Neural progenitor cell (in vitro differentiated cells): ENCODE data around the gene RAB1A. TPM values are rescaled to one million over a fixed set of nuclear protein-coding genes. Genes with fewer than 3 reads are reported as not detected.

ENCODE experiments used
- DNase-seq: peaks from one replicate; pipeline ENCODE4 v3.0.0-alpha.2; 2016; ENCODE audit warnings: low spot score
- H2AFZ ChIP-seq: fragments of 200-600 bp; sonication (generic); replicated peaks from 2 replicates; pipeline ENCODE4 v1.6.1; 2016; ENCODE audit warnings: antibody characterized with exemption
- H3F3A ChIP-seq: fragments of 200-600 bp; sonication (generic); 2 replicates; pipeline ENCODE4 v1.6.1; 2016; ENCODE audit warnings: antibody characterized with exemption, low read depth
- H3K27ac ChIP-seq: fragments of 200-600 bp; sonication (generic); 2 replicates; pipeline ENCODE4 v1.5.1; 2016; ENCODE audit warnings: mild to moderate bottlenecking
- H3K27me3 ChIP-seq: fragments of 200-600 bp; sonication (generic); 2 replicates; pipeline ENCODE4 v1.6.1; 2016; ENCODE audit warnings: mild to moderate bottlenecking, moderate library complexity
- H3K36me3 ChIP-seq: fragments of 200-600 bp; sonication (generic); 2 replicates; pipeline ENCODE4 v1.5.1; 2016
- H3K4me1 ChIP-seq: fragments of 200-600 bp; sonication (generic); 2 replicates; pipeline ENCODE4 v1.6.1; 2016; ENCODE audit warnings: mixed run types
- H3K4me2 ChIP-seq: fragments of 200-600 bp; sonication (generic); 2 replicates; pipeline ENCODE4 v1.6.1; 2016
- H3K4me3 ChIP-seq: fragments of 200-600 bp; sonication (generic); 2 replicates; pipeline ENCODE4 v1.5.1; 2016
- H3K79me2 ChIP-seq: fragments of 200-600 bp; sonication (generic); 2 replicates; pipeline ENCODE4 v1.6.1; 2016; ENCODE audit warnings: low read depth
- H3K9ac ChIP-seq: fragments of 200-600 bp; sonication (generic); 2 replicates; pipeline ENCODE4 v1.6.1; 2016
- H3K9me3 ChIP-seq: fragments of 200-600 bp; sonication (generic); 2 replicates; pipeline ENCODE4 v1.5.1; 2016; ENCODE audit warnings: low read depth
- H4K20me1 ChIP-seq: fragments of 200-600 bp; sonication (generic); 2 replicates; pipeline ENCODE4 v1.6.1; 2016; ENCODE audit warnings: low read depth
- H3K27ac Mint-ChIP-seq: 3 replicates; pipeline ENCODE4 v1.8.0; 2021; ENCODE audit warnings: mixed read lengths
- H3K27me3 Mint-ChIP-seq: 2 replicates; pipeline ENCODE4 v1.8.0; 2022; ENCODE audit warnings: low read depth, mild to moderate bottlenecking, inconsistent platforms, moderate library complexity, mixed read lengths; ENCODE audit not compliant: insufficient read depth
- H3K36me3 Mint-ChIP-seq: 3 replicates; pipeline ENCODE4 v1.8.0; 2021; ENCODE audit warnings: mixed read lengths
- H3K4me1 Mint-ChIP-seq: 3 replicates; pipeline ENCODE4 v1.8.0; 2021; ENCODE audit warnings: mixed read lengths
- H3K4me3 Mint-ChIP-seq: 3 replicates; pipeline ENCODE4 v1.8.0; 2021; ENCODE audit warnings: mild to moderate bottlenecking, moderate library complexity, mixed read lengths
- H3K9me3 Mint-ChIP-seq: 3 replicates; pipeline ENCODE4 v1.8.0; 2020; ENCODE audit warnings: mixed read lengths
- EZH2 ChIP-seq: fragments of 200-600 bp; sonication (generic); IDR thresholded peaks from 2 replicates; pipeline ENCODE4 v1.6.1; 2017; ENCODE audit warnings: antibody characterized with exemption, mild to moderate bottlenecking, moderate library complexity
- EZH2phosphoT487 ChIP-seq: fragments of 200-600 bp; sonication (generic); IDR thresholded peaks from 2 replicates; pipeline ENCODE4 v1.6.1; 2017; ENCODE audit warnings: antibody characterized with exemption
- total RNA-seq: library from RNA; depleted of rRNA; stranded (reverse); fragments of >200 nt; gene quantifications from 2 replicates; pipeline ENCODE4 v1.2.3, GENCODE V29; 2015; ENCODE audit warnings: low replicate concordance
- TF ChIP-seq, protein P1 (sequence below): fragments of 200-600 bp; sonication (generic); IDR thresholded peaks from 2 replicates; pipeline ENCODE4 v1.5.1; 2017; ENCODE audit warnings: antibody characterized with exemption, mild to moderate bottlenecking

The RAB1A gene
- total RNA-seq, 1 donor from 2014 or later = 100 TPM

- no peaks in the 10 kb centered on the region for H3K36me3 Mint-ChIP-seq
- H3K27ac ChIP-seq = no peak overlapping the region
- H3K79me2 ChIP-seq = no peaks in the 10 kb centered on the region
- peaks cover 4% of the 10 kb centered on the region for H3K9me3 Mint-ChIP-seq
- no peaks in the 10 kb centered on the region for H3K27me3 Mint-ChIP-seq
- no peak overlapping the region for H3K9ac ChIP-seq
- TF ChIP-seq, protein P1, sequence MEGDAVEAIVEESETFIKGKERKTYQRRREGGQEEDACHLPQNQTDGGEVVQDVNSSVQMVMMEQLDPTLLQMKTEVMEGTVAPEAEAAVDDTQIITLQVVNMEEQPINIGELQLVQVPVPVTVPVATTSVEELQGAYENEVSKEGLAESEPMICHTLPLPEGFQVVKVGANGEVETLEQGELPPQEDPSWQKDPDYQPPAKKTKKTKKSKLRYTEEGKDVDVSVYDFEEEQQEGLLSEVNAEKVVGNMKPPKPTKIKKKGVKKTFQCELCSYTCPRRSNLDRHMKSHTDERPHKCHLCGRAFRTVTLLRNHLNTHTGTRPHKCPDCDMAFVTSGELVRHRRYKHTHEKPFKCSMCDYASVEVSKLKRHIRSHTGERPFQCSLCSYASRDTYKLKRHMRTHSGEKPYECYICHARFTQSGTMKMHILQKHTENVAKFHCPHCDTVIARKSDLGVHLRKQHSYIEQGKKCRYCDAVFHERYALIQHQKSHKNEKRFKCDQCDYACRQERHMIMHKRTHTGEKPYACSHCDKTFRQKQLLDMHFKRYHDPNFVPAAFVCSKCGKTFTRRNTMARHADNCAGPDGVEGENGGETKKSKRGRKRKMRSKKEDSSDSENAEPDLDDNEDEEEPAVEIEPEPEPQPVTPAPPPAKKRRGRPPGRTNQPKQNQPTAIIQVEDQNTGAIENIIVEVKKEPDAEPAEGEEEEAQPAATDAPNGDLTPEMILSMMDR = no peak
- TF ChIP-seq EZH2 (no peak), EZH2phosphoT487 (no peak)
- DNase-seq = no peak
- H3K4me3 ChIP-seq = no peak overlapping the region
- no peak overlapping the region for H2AFZ ChIP-seq
- H3K4me2 ChIP-seq = no peak overlapping the region
- no peaks in the 10 kb centered on the region for H3K4me1 ChIP-seq
- peaks cover 2% of the 10 kb centered on the region for H3K4me1 Mint-ChIP-seq
- no peak overlapping the region for H3K27ac Mint-ChIP-seq
- H3K9me3 ChIP-seq = no peaks in the 10 kb centered on the region
- no peak overlapping the region for H3K4me3 Mint-ChIP-seq
- H3F3A ChIP-seq = no peaks in the 10 kb centered on the region
- H3K36me3 ChIP-seq = no peaks in the 10 kb centered on the region
- no peaks in the 10 kb centered on the region for H4K20me1 ChIP-seq
- H3K27me3 ChIP-seq = no peaks in the 10 kb centered on the region
These were observed 26.1 kb upstream of the RAB1A start for GRCh38 chr2:65156041-65156440.

DNA sequence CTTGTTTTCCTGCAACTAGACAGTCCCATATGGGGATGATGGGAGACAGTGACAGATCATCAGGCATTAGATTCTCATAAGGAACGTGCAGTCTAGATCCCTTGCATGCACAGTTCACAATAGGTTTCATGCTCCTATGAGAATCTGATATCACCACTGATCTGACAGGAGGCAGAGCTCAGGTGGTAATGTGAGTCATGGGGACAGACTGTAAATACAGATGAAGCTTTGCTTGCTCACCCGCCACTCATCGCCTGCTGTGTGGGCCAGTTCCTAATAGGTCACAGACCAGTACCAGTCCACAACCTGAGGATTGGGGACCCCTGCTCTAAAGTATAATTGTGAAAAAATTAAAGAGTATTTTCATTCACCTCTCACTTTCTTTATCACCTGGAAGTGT lies 23.6 kb upstream of the RAB1A start:
- H3K4me1 ChIP-seq = no peaks in the 10 kb centered on the region
- no peak overlapping the region for H3K9ac ChIP-seq
- H4K20me1 ChIP-seq = no peaks in the 10 kb centered on the region
- H3K36me3 ChIP-seq = no peaks in the 10 kb centered on the region
- TF ChIP-seq, protein P1 = no peak
- no peak for TF ChIP-seq EZH2phosphoT487
- no peak for TF ChIP-seq EZH2
- Mint-ChIP-seq H3K27me3 (peaks cover 2% of the 10 kb centered on the region), H3K27ac (no peak overlapping the region), H3K36me3 (no peaks in the 10 kb centered on the region), H3K9me3 (peaks cover 4% of the 10 kb centered on the region), H3K4me3 (no peak overlapping the region), H3K4me1 (no peaks in the 10 kb centered on the region)
- no peak overlapping the region for H3K4me2 ChIP-seq
- H3F3A ChIP-seq = no peaks in the 10 kb centered on the region
- no peaks in the 10 kb centered on the region for H3K9me3 ChIP-seq
- H3K4me3 ChIP-seq = no peak overlapping the region
- no peaks in the 10 kb centered on the region for H3K27me3 ChIP-seq
- H2AFZ ChIP-seq = no peak overlapping the region
- DNase-seq = no peak
- no peak overlapping the region for H3K27ac ChIP-seq
- H3K79me2 ChIP-seq = no peaks in the 10 kb centered on the region

DNA sequence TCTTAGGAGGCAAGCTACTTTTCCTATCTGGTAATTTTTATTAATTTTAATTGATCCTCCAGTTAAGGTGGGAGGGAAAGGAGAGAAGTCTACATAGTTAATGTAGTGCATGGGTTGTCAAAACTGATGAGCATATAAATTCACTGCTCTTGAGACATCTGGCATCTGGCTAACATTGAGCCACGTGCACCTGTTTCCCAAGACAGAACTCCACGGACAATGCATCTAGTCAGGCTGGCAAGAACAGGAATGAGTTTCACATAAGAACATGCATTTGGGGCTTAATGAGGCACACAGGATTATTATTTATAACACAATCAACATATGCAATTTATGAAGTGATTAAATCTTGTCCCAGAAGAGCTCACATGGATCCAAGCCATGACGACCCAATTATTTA lies 16.2 kb upstream of the RAB1A start:
- TF ChIP-seq EZH2 = no peak
- peak overlapping the region; percentile 60 for H3K27ac Mint-ChIP-seq

GRCh38 chr2:65144571-65144970 lies 14.7 kb upstream of the RAB1A start:
- Histone ChIP-seq H3K9me3 (no peaks in the 10 kb centered on the region), H3K36me3 (no peaks in the 10 kb centered on the region), H3K4me2 (no peak overlapping the region), H3K9ac (no peak overlapping the region), H3K4me1 (no peaks in the 10 kb centered on the region), H3F3A (no peaks in the 10 kb centered on the region), H3K4me3 (no peak overlapping the region), H3K79me2 (no peaks in the 10 kb centered on the region), H3K27ac (no peak overlapping the region), H4K20me1 (no peaks in the 10 kb centered on the region), H3K27me3 (no peaks in the 10 kb centered on the region), H2AFZ (no peak overlapping the region)
- H3K36me3 Mint-ChIP-seq = no peaks in the 10 kb centered on the region
- DNase-seq = no peak
- H3K27me3 Mint-ChIP-seq = peaks cover 7% of the 10 kb centered on the region
- no peak overlapping the region for H3K4me3 Mint-ChIP-seq
- no peaks in the 10 kb centered on the region for H3K9me3 Mint-ChIP-seq
- H3K27ac Mint-ChIP-seq = no peak overlapping the region
- TF ChIP-seq, protein P1 = no peak
- no peak for TF ChIP-seq EZH2phosphoT487
- no peak for TF ChIP-seq EZH2
- H3K4me1 Mint-ChIP-seq = no peaks in the 10 kb centered on the region

More for the DNA sequence above, 16.2 kb upstream of the RAB1A start:
- Mint-ChIP-seq H3K4me1 (no peaks in the 10 kb centered on the region), H3K36me3 (no peaks in the 10 kb centered on the region), H3K4me3 (no peak overlapping the region), H3K9me3 (no peaks in the 10 kb centered on the region), H3K27me3 (peaks cover 5% of the 10 kb centered on the region)
- Histone ChIP-seq H3K36me3 (no peaks in the 10 kb centered on the region), H3K9me3 (no peaks in the 10 kb centered on the region), H3K9ac (no peak overlapping the region), H2AFZ (no peak overlapping the region), H3K4me2 (no peak overlapping the region), H3K79me2 (no peaks in the 10 kb centered on the region), H3K27me3 (no peaks in the 10 kb centered on the region), H3K4me3 (no peak overlapping the region), H3K27ac (no peak overlapping the region), H4K20me1 (no peaks in the 10 kb centered on the region), H3K4me1 (no peaks in the 10 kb centered on the region), H3F3A (no peaks in the 10 kb centered on the region)
- no peak for DNase-seq
